Measurements from ENCODE around the gene KIF27.
"Not testable (repeated sequence)": the region's sequence is repeated elsewhere in the genome, so short reads cannot be mapped to it uniquely, and the experiment has no call there.

DNA sequence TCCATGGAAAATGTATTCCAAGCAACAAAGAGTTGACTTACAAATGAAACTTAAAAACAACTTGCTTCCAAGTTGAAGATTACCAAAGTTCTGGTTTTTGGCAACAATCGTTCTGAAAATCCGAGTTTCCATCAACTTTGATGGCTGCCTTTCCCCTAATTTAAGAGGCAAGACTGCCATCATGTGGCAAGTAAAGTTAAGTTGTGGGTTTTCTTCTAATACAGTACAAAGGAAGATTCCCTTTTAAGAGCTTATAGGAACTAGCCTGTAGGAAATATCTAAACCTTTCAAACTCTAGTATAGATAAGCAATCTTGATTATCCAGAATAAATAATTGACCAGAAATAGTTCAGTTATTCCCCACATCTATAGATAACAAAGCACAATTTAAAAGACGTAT lies 9.0 kb downstream of the KIF27 start:
- not testable (repeated sequence) for TF ChIP-seq POLR2AphosphoS5, POLR2A (IDR thresholded peaks at IDR 0.05)
- TF ChIP-seq, protein P1, sequence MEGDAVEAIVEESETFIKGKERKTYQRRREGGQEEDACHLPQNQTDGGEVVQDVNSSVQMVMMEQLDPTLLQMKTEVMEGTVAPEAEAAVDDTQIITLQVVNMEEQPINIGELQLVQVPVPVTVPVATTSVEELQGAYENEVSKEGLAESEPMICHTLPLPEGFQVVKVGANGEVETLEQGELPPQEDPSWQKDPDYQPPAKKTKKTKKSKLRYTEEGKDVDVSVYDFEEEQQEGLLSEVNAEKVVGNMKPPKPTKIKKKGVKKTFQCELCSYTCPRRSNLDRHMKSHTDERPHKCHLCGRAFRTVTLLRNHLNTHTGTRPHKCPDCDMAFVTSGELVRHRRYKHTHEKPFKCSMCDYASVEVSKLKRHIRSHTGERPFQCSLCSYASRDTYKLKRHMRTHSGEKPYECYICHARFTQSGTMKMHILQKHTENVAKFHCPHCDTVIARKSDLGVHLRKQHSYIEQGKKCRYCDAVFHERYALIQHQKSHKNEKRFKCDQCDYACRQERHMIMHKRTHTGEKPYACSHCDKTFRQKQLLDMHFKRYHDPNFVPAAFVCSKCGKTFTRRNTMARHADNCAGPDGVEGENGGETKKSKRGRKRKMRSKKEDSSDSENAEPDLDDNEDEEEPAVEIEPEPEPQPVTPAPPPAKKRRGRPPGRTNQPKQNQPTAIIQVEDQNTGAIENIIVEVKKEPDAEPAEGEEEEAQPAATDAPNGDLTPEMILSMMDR (IDR thresholded peaks at IDR 0.05), result peak in 3 of 7 experiments; percentile 6 to 29 (median 19)

Data from stomach (tissue), 4 donors.